Measurements from ENCODE around the gene IL3RA.
"Not testable (repeated sequence)": the region's sequence is repeated elsewhere in the genome, so short reads cannot be mapped to it uniquely, and the experiment has no call there.

IL3RA gene

GRCh38 chrX:1292575-1293290 lies 43.9 kb upstream of the IL3RA start:
- no peak overlapping the region for H2AFZ ChIP-seq (ENCODE audit: low read depth, low read length, severe bottlenecking)
- H3K36me3 ChIP-seq (ENCODE audit: low read length): no peaks in the 10 kb centered on the region
- no peak overlapping the region for H3K4me2 ChIP-seq (ENCODE audit: low read depth, low read length, poor library complexity, severe bottlenecking)
- H3K9me2 ChIP-seq (replicated peaks; ENCODE audit: insufficient read depth, low read length): no peaks in the 10 kb centered on the region
- H3K9ac ChIP-seq (ENCODE audit: low read length): no peak overlapping the region
- H3K27me3 ChIP-seq (ENCODE audit: low read length): no peaks in the 10 kb centered on the region
- no peak overlapping the region for H3K27ac ChIP-seq (ENCODE audit: low read depth, low read length)
- no peaks in the 10 kb centered on the region for H3K79me2 ChIP-seq (ENCODE audit: insufficient read depth, low read length)
- H3K9me3 ChIP-seq (ENCODE audit: insufficient read depth, low read length): no peaks in the 10 kb centered on the region
- H4K20me1 ChIP-seq (ENCODE audit: low read depth, low read length): no peaks in the 10 kb centered on the region
- H3F3A ChIP-seq (ENCODE audit: insufficient read depth): no peaks in the 10 kb centered on the region
- H3K4me3 ChIP-seq (ENCODE audit: insufficient read depth, low read length, poor library complexity, severe bottlenecking): no peak overlapping the region
- TF ChIP-seq EZH2phosphoT487 (conservative IDR thresholded peaks at IDR 0.05; ENCODE audit: low read length) (no peak), CTCF (IDR thresholded peaks at IDR 0.05; ENCODE audit: insufficient read depth, low read length, poor library complexity, severe bottlenecking) (no peak)

GRCh38 chrX:1294301-1295067 lies 42.1 kb upstream of the IL3RA start:
- no peak overlapping the region for H2AFZ ChIP-seq (ENCODE audit: low read depth, low read length, severe bottlenecking)
- no peaks in the 10 kb centered on the region for H3K36me3 ChIP-seq (ENCODE audit: low read length)
- H3K4me3 ChIP-seq (ENCODE audit: insufficient read depth, low read length, poor library complexity, severe bottlenecking): no peak overlapping the region
- H3K9me3 ChIP-seq (ENCODE audit: insufficient read depth, low read length): no peaks in the 10 kb centered on the region
- no peak overlapping the region for H3K9ac ChIP-seq (ENCODE audit: low read length)
- H3K27ac ChIP-seq (ENCODE audit: low read depth, low read length): no peak overlapping the region
- no peaks in the 10 kb centered on the region for H4K20me1 ChIP-seq (ENCODE audit: low read depth, low read length)
- H3K27me3 ChIP-seq (ENCODE audit: low read length): no peaks in the 10 kb centered on the region
- no peak for TF ChIP-seq EZH2phosphoT487 (conservative IDR thresholded peaks at IDR 0.05; ENCODE audit: low read length)
- TF ChIP-seq CTCF (IDR thresholded peaks at IDR 0.05; ENCODE audit: insufficient read depth, low read length, poor library complexity, severe bottlenecking): no peak
- H3K9me2 ChIP-seq (replicated peaks; ENCODE audit: insufficient read depth, low read length): no peaks in the 10 kb centered on the region
- no peak overlapping the region for H3K4me2 ChIP-seq (ENCODE audit: low read depth, low read length, poor library complexity, severe bottlenecking)
- H3F3A ChIP-seq (ENCODE audit: insufficient read depth): no peaks in the 10 kb centered on the region
- H3K79me2 ChIP-seq (ENCODE audit: insufficient read depth, low read length): no peaks in the 10 kb centered on the region

- no peaks in the 10 kb centered on the region for H3K9me2 ChIP-seq (replicated peaks; ENCODE audit: insufficient read depth, low read length)
- no peak overlapping the region for H3K4me2 ChIP-seq (ENCODE audit: low read depth, low read length, poor library complexity, severe bottlenecking)
- no peak overlapping the region for H2AFZ ChIP-seq (ENCODE audit: low read depth, low read length, severe bottlenecking)
- no peak for TF ChIP-seq CTCF (IDR thresholded peaks at IDR 0.05; ENCODE audit: insufficient read depth, low read length, poor library complexity, severe bottlenecking)
- TF ChIP-seq EZH2phosphoT487 (conservative IDR thresholded peaks at IDR 0.05; ENCODE audit: low read length): no peak
- no peaks in the 10 kb centered on the region for H3K27me3 ChIP-seq (ENCODE audit: low read length)
- H3K4me3 ChIP-seq (ENCODE audit: insufficient read depth, low read length, poor library complexity, severe bottlenecking): no peak overlapping the region
- no peak overlapping the region for H3K27ac ChIP-seq (ENCODE audit: low read depth, low read length)
- H3K79me2 ChIP-seq (ENCODE audit: insufficient read depth, low read length): no peaks in the 10 kb centered on the region
- H3K36me3 ChIP-seq (ENCODE audit: low read length): no peaks in the 10 kb centered on the region
- H4K20me1 ChIP-seq (ENCODE audit: low read depth, low read length): no peaks in the 10 kb centered on the region
- H3K9me3 ChIP-seq (ENCODE audit: insufficient read depth, low read length): no peaks in the 10 kb centered on the region
- H3F3A ChIP-seq (ENCODE audit: insufficient read depth): no peaks in the 10 kb centered on the region
- no peak overlapping the region for H3K9ac ChIP-seq (ENCODE audit: low read length)
Observed at GRCh38 chrX:1295550-1295949, 41.0 kb upstream of the IL3RA start.

GRCh38 chrX:1297591-1297990 lies 39.0 kb upstream of the IL3RA start:
- not testable (repeated sequence) for H3K36me3 ChIP-seq (ENCODE audit: low read length); H3K27ac ChIP-seq (ENCODE audit: low read depth, low read length); H3K4me2 ChIP-seq (ENCODE audit: low read depth, low read length, poor library complexity, severe bottlenecking); H3F3A ChIP-seq (ENCODE audit: insufficient read depth); H3K9me2 ChIP-seq (replicated peaks; ENCODE audit: insufficient read depth, low read length); H3K79me2 ChIP-seq (ENCODE audit: insufficient read depth, low read length); H4K20me1 ChIP-seq (ENCODE audit: low read depth, low read length); H3K27me3 ChIP-seq (ENCODE audit: low read length); H2AFZ ChIP-seq (ENCODE audit: low read depth, low read length, severe bottlenecking); H3K9ac ChIP-seq (ENCODE audit: low read length); H3K4me3 ChIP-seq (ENCODE audit: insufficient read depth, low read length, poor library complexity, severe bottlenecking); H3K9me3 ChIP-seq (ENCODE audit: insufficient read depth, low read length)
